PFSK-1 (cell line): Measurements from ENCODE around the gene HTT.

Experiments
- POLR2AphosphoS5 ChIP-seq: IDR thresholded peaks from 2 replicates; pipeline ENCODE4 v1.6.1; 2012; ENCODE audit warnings: low read depth, mild to moderate bottlenecking, control low read depth, low read length, moderate library complexity
- REST ChIP-seq, 2 experiments: IDR thresholded peaks; 2 replicates each; pipeline versions ENCODE4 v1.6.1 to v1.8.0; 2011 to 2012; ENCODE audit warnings: low read depth in 2 of 2, low read length in 2 of 2, control low read depth in 1 of 2, inconsistent platforms in 1 of 2, mild to moderate bottlenecking in 1 of 2, moderate library complexity in 1 of 2; ENCODE audit not compliant: insufficient read depth in 1 of 2
- SIN3A ChIP-seq: IDR thresholded peaks from 2 replicates; pipeline ENCODE4 v1.6.1; 2012; ENCODE audit warnings: mild to moderate bottlenecking, low read length, moderate library complexity, borderline replicate concordance; ENCODE audit not compliant: insufficient read depth
- TAF1 ChIP-seq: IDR thresholded peaks from 2 replicates; pipeline ENCODE4 v1.6.1; 2012; ENCODE audit warnings: low read length, control low read depth, borderline replicate concordance; ENCODE audit not compliant: insufficient read depth

GRCh38 chr4:3269991-3270611 is 195.6 kb downstream of the HTT start:
- no peak for TF ChIP-seq POLR2AphosphoS5
- TF ChIP-seq REST (IDR thresholded peaks at IDR 0.05; ENCODE audit: insufficient read depth in 1 of 2, low read depth in 2 of 2, low read length in 2 of 2): no peak
- no peak for TF ChIP-seq TAF1
- no peak for TF ChIP-seq SIN3A
